MCF 10A (cell line): ENCODE data around the gene L3MBTL1. TPM values are rescaled to one million over a fixed set of nuclear protein-coding genes. Genes with fewer than 3 reads are reported as not detected.

Experiments used
- BruUV-seq: library from RNA; stranded (reverse); fragments of 400-500 nt; replicated peaks from 2 replicates; lab custom pipeline; 2021; lab: Mats Ljungman, UMichigan
- CTCF ChIA-PET: fragments of 300-600 bp; sonication (Branson Sonifier 250); formaldehyde crosslinking; extraction: SDS; loops from one replicate; lab custom pipeline; 2021; ENCODE audit warnings: antibody characterized with exemption, inconsistent platforms; lab: Yijun Ruan, JAX
- POLR2A ChIA-PET: fragments of 300-600, 350-650 bp; sonication (Branson Sonifier 250); formaldehyde crosslinking; extraction: SDS; loops from one replicate; lab custom pipeline; 2020; ENCODE audit warnings: antibody characterized with exemption, inconsistent platforms; lab: Yijun Ruan, JAX
- DNase-seq: peaks from one replicate; pipeline ENCODE4 v3.0.0-alpha.2; 2018; ENCODE audit not compliant: unreplicated experiment
- H3K27ac Mint-ChIP-seq: one replicate; pipeline ENCODE4 v1.8.0; 2022; ENCODE audit warnings: mild to moderate bottlenecking, low read depth, mixed read lengths; ENCODE audit not compliant: unreplicated experiment
- H3K27me3 Mint-ChIP-seq: one replicate; pipeline ENCODE4 v1.8.0; 2022; ENCODE audit warnings: mixed read lengths; ENCODE audit not compliant: insufficient read depth, unreplicated experiment
- H3K36me3 Mint-ChIP-seq: one replicate; pipeline ENCODE4 v1.8.0; 2022; ENCODE audit warnings: mild to moderate bottlenecking, moderate library complexity, mixed read lengths; ENCODE audit not compliant: insufficient read depth, unreplicated experiment
- H3K4me1 Mint-ChIP-seq: one replicate; pipeline ENCODE4 v1.8.0; 2022; ENCODE audit warnings: mixed read lengths; ENCODE audit not compliant: insufficient read depth, unreplicated experiment
- H3K4me3 Mint-ChIP-seq: one replicate; pipeline ENCODE4 v1.8.0; 2022; ENCODE audit warnings: mild to moderate bottlenecking, moderate library complexity, mixed read lengths; ENCODE audit not compliant: unreplicated experiment
- H3K9me3 Mint-ChIP-seq: one replicate; pipeline ENCODE4 v1.8.0; 2022; ENCODE audit warnings: mixed read lengths; ENCODE audit not compliant: unreplicated experiment
- CTCF ChIP-seq: fragments of 200-600 bp; IDR thresholded peaks from one replicate; pipeline ENCODE4 v1.8.0; 2022; ENCODE audit warnings: antibody characterized with exemption, mild to moderate bottlenecking; ENCODE audit not compliant: unreplicated experiment
- intact Hi-C: fragments of 100-400 bp; cut with micrococcal nuclease; formaldehyde crosslinking; loops from 2 replicates; pipeline ENCODE4 v1.14.1; 2022
- total RNA-seq: library from RNA; stranded (reverse); gene quantifications from 2 replicates; pipeline ENCODE4 v1.2.3, GENCODE V29; 2022

The L3MBTL1 gene
- total RNA-seq, 1 experiment from 2014 or later, result 10.5 TPM

DNA sequence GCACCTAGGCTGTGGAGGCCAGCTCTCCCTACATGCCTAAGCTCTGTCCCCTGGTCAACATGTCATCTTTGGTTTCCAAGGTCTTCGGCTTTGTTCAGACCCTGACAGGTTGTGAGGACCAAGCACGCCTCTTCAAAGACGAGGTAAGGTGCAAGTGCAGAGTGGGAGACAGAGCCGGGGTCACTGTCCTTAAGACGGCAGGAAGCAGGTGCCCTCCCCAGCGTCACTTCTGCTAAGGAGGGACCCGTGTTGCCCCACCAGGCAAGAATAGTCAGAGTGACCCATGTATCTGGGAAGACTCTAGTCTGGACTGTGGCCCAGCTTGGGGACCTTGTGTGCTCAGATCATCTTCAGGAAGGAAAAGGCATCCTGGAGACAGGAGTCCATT is 33.2 kb downstream of the L3MBTL1 start:
- no peak for TF ChIP-seq CTCF
- no peak overlapping the region for H3K27ac Mint-ChIP-seq
- no TSS peak for BruUV-seq
- no peaks in the 10 kb centered on the region for H3K9me3 Mint-ChIP-seq
- CTCF ChIA-PET, result interaction anchor here (0.6 to 6.1 kb wide), 9 partner anchors 10 to 665 kb away, joined by 3 to 81 read pairs (median 52); no protein-coding TSS in a partner anchor
- DNase-seq, result no peak
- POLR2A ChIA-PET, result no interaction called here
- H3K36me3 Mint-ChIP-seq, result peaks cover 7% of the 10 kb centered on the region
- no peak overlapping the region for H3K4me3 Mint-ChIP-seq
- no peaks in the 10 kb centered on the region for H3K27me3 Mint-ChIP-seq
- intact Hi-C loops, result no loop called here
- H3K4me1 Mint-ChIP-seq, result peaks cover 5% of the 10 kb centered on the region

DNA sequence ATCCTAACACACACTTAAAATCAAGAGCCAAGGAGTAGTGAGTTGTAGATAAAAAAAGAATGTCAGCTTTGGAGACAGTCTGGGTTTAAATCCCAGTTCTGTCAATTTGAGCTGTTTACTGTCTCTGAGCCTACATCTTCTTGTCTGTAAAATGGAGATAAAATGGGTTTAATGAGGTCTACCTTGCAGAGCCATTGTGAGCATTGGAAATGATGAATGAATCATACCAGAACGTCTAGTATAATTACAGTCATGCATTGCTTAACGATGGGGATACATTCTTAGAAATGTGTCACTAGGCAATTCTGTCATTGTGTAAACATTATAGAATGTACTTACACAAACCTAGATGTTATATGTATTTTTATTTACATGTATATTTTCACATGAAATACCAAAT is 33.7 kb downstream of the L3MBTL1 start:
- no peak overlapping the region for H3K27ac Mint-ChIP-seq
- intact Hi-C loops, result no loop called here
- peaks cover 5% of the 10 kb centered on the region for H3K4me1 Mint-ChIP-seq
- H3K36me3 Mint-ChIP-seq, result peaks cover 7% of the 10 kb centered on the region
- no peaks in the 10 kb centered on the region for H3K27me3 Mint-ChIP-seq
- H3K9me3 Mint-ChIP-seq, result peaks cover 1% of the 10 kb centered on the region
- POLR2A ChIA-PET, result no interaction called here
- H3K4me3 Mint-ChIP-seq, result no peak overlapping the region
- no TSS peak for BruUV-seq
- no peak for TF ChIP-seq CTCF
- DNase-seq, result peak; percentile 47
- CTCF ChIA-PET, result interaction anchor here (0.7 to 6.0 kb wide), 6 partner anchors 9 to 665 kb away, joined by 3 to 81 read pairs (median 30); no protein-coding TSS in a partner anchor

- intact Hi-C loops, result no loop called here
- no peak overlapping the region for H3K4me3 Mint-ChIP-seq
- H3K27me3 Mint-ChIP-seq, result no peaks in the 10 kb centered on the region
- H3K4me1 Mint-ChIP-seq, result peaks cover 5% of the 10 kb centered on the region
- H3K36me3 Mint-ChIP-seq, result peaks cover 7% of the 10 kb centered on the region
- ChIA-PET POLR2A (interaction anchor here (1.0 kb wide), 1 partner anchor 78 kb away, joined by 3 read pairs; no protein-coding TSS in a partner anchor), CTCF (interaction anchor here (0.6 to 1.2 kb wide), 9 partner anchors 14 to 207 kb away, joined by 3 to 4 read pairs (median 4); no protein-coding TSS in a partner anchor)
- DNase-seq, result no peak
- BruUV-seq, result no TSS peak
- no peak for TF ChIP-seq CTCF
- peaks cover 9% of the 10 kb centered on the region for H3K9me3 Mint-ChIP-seq
- H3K27ac Mint-ChIP-seq, result no peak overlapping the region
Observed at GRCh38 chr20:43542161-43542560, 34.7 kb downstream of the L3MBTL1 start.

- BruUV-seq, result no TSS peak
- Mint-ChIP-seq H3K36me3 (peaks cover 7% of the 10 kb centered on the region), H3K4me1 (peaks cover 5% of the 10 kb centered on the region), H3K4me3 (no peak overlapping the region), H3K27ac (no peak overlapping the region), H3K9me3 (peaks cover 14% of the 10 kb centered on the region), H3K27me3 (no peaks in the 10 kb centered on the region)
- ChIA-PET POLR2A (interaction anchor here (0.6 to 1.0 kb wide), 4 partner anchors 27 to 167 kb away, joined by 3 to 4 read pairs (median 4); no protein-coding TSS in a partner anchor), CTCF (interaction anchor here (0.6 to 1.1 kb wide), 8 partner anchors 13 to 206 kb away, joined by 3 to 6 read pairs (median 4); no protein-coding TSS in a partner anchor)
- TF ChIP-seq CTCF, result no peak
- DNase-seq, result no peak
- intact Hi-C loops, result no loop called here
Observed at GRCh38 chr20:43542674-43543073, 35.2 kb downstream of the L3MBTL1 start.
